Kidney glomerular epithelial cell (primary cell): ENCODE measurements around the gene LAIR1.
"Not testable (repeated sequence)": the region's sequence is repeated elsewhere in the genome, so short reads cannot be mapped to it uniquely, and the experiment has no call there.

Source experiments
- DNase-seq: peaks from one replicate; lab custom pipeline; 2025; lab: John Stamatoyannopoulos, UW

LAIR1 gene, protein sequence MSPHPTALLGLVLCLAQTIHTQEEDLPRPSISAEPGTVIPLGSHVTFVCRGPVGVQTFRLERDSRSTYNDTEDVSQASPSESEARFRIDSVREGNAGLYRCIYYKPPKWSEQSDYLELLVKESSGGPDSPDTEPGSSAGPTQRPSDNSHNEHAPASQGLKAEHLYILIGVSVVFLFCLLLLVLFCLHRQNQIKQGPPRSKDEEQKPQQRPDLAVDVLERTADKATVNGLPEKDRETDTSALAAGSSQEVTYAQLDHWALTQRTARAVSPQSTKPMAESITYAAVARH

DNA sequence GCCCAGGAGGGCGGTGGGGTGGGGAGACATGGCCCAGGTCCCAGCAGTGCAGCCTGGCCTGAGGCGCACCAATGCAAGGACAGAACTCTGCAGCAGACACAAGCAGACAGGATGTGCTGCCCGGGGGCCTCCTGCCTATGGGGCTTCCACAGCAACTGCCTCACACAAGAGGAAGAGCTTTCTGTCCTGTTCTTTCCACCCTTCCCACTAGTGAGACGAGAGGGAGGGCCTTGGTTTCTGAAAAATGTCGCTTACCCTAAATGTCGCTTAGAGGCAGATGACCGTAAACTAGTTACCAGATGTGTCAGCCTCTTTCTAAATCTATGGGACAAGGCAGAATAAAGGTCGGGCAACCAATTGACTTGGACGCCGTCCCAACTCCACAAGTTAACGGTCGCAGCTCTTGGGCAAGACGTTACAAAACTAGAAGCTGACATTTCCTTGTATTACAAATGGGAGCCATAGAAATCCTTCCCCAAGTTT, at the start of gene LAIR1:
TSS of gene LAIR1 (minus strand) at position 157 of the 483 bp plus-strand sequence. CDS start at position 30, 127 bp downstream.
- no peak for DNase-seq

DNA sequence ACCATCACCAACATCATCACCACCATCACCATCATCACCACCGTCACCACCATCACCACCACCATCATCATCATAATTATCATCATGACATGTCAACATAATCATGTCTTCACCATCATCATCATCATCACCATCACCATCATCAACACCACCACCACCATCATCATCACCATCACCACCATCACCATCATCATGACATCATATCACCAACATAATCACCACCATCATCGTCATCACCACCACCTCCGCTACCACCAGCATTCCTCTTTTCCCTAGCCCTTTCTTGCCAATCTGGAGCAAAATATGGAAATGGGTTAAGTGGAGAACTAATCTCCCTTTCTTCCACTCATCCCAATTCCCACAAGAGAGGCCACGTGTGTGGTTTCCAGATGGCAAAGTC, 49.4 kb upstream of the LAIR1 start:
- no peak for DNase-seq

DNA sequence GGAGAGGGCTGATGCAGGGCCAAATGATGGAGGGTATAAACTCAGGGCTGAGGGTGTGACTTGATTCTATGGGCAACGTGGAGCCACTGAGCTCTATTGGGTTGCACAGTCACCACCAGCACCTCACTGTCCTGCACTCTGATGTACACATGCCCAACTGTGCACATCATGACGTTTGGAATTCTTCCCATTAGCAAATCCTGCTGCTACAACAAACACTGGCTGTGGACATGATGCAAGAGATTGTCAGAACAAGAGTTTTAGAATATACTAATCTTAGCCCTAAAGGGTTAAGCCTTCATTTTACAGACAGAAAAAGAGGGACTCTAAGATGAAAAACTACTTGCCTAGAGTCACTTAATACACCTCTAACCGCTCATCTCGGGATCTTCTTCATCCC, 48.1 kb upstream of the LAIR1 start:
- no peak for DNase-seq

DNA sequence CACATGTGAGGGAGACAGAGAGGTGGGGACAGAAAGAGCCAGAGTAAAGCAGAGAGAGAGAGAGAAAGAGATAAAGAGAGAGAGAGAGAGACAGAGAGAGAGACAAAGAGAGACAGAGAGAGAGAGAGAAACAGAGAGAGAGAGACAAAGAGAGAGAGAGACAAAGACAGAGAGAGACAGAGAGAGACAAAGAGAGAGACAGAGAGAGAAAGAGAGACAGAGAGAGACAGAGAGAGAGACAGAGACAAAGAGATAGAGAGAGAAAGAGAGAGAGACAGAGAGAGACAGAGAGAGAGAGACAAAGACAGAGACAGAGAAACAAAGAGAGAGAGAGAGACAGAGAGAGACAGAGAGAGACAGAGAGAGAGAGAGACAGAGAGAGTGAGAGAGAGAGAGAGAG, 46.3 kb upstream of the LAIR1 start:
- DNase-seq = no peak

DNA sequence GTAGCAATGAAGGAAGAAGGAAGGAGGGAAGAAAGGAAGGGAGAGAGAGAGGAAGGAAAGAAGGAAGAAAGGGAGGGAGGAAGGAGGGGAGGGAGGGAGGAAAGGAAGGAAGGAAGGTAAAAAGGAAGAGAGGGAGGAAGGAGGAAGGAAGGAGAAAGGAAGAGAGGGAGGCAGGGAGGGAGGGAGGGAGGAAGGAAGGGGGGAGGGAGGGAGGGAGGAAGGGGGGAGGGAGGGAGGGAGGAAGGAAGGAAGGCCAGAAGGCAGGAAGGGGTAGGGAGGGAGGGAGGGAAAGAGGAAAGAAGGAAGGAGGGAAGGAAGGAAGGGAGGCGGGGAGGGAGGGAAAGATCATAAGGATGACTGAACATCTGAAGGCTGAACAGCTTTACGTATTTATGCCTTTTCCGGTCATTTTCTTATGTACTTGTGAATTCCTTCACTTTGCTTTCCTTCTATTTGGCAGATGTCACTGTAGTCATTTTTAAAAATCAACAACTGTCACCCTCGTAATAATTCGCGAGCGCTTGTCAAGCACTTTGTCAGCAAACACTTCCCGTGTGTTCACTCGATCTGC, 43.8 kb upstream of the LAIR1 start:
- no peak for DNase-seq

DNA sequence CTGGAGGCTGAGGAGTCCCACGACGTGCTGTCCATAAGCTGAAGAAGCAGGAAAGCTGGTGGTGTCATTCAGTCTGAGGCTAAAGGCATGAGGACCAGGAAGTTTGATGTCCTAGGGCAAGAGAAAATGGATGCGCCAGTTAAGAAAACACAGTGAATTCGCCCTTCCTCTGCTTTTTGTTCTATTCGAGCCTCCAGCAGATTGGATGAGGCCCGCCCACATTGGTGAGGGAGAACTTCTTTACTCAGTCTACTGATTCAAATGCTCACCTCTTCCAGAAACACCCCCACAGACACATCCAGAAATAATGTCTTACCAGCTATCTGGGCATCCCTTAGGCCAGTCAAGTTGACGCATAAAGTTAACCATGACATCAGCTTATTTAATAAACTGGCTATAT, 43.0 kb upstream of the LAIR1 start:
- no peak for DNase-seq

DNA sequence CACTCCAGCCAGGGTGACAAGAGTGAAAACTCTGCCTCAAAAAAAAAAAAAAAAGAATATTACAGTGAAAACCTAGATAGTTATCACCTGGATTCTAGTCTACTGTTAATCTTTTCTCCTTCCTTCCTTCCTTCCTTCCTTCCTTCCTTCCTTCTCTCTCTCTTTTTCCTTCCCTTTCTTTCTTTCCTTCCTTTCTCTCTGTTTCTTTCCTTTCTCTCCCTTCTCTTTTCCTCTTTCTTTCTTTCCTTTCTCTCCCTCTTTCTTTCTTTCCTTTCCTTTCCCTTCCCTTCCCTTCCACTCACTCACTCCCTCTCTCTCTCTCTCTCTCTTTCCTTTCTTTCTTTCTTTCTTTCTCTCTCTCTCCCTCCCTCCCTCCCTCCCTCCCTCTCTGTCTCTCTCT, 40.9 kb upstream of the LAIR1 start:
- no peak for DNase-seq

DNA sequence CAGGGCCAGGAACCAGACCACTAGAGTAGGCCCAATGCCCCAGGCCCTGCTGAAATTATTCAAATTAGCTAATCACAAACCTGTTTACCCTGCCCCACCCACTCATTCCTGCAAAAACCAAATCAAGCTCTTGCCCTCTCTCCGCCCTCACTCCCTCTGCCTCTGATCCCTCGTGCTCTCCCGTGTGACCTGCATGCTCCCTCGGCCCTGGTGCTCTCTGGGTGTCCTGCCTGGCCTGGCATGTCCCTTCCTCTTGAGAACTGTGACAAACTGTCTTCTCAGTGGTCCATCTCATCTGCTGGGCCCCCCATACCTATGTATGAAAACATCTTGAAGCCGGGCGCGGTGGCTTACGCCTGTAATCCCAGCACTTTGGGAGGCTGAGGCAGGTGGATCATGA, 38.3 kb upstream of the LAIR1 start:
- no peak for DNase-seq

DNA sequence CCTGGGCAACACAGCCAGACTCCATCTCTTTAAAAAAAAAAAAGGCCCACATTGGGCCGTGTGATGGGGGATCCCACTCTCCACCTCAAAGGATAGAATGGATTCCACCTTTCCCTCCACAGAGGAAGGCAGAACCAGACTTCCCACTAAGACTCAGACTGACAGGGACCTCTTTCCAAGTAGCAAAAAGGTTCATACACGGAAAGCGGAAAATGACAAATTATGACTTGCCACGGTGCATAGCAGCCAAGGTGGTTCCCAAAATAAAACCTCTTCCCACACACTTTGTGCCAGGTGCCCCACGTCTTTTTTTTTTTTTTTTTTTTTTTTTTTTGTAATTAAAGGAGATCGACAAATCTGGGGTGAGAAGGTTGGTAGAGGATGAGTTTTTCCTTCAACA, 36.2 kb upstream of the LAIR1 start:
- no peak for DNase-seq

DNA sequence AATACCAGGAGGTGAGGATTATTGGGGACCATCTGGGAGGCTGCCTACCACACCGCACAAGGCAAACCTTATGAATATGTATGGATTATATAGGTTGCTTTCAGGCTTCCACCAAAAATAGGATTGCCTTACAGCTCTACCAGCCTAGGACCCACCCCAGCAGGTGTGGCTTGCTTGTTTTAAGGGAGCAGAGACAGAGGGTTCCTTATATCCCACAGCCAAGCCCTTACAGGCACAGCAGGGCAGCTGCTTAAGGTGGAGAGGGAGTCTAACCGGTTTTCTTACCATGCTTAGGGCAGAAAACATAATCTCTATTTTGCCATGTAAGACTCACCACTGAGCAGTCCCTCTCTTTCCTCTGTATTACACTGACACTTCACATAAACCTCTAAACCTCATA, 34.5 kb upstream of the LAIR1 start:
- no peak for DNase-seq

DNA sequence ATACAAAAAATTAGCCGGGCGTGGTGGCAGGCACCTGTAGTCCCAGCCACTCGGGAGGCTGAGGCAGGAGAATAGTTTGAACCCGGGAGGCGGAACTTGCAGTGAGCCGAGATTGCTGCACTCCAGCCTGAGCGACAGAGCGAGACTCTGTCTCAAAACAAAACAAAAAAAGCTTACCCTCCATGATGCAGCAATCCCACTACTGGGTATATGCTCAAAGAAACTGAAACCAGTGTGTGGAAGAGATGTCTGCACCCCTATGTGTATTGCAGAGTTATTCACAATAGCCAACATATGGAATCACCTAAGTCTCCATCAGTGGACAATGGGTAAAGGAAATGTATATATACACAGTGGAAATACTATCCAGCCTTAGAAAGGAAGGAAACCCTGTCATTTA, 31.0 kb upstream of the LAIR1 start:
- no peak for DNase-seq

DNA sequence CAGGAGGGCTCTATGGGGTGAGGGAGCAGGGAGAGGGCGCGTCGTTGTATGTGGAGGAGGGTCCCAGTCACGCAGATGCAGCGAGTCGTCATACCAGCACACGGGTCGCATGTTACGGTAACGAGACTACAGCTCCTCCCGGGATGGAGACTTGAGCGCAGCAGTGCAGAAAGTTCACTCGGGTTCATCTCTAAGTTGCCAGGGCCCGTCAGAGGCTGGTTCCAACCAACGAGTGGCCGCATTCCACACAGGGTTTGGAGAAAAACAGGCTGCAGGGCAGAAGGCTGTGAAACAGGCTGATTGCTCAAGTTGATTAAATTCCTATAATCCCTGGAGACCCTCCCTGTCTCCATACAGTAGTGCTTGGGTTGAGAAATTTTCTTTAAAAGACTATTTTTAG, 28.6 kb upstream of the LAIR1 start:
- no peak for DNase-seq

DNA sequence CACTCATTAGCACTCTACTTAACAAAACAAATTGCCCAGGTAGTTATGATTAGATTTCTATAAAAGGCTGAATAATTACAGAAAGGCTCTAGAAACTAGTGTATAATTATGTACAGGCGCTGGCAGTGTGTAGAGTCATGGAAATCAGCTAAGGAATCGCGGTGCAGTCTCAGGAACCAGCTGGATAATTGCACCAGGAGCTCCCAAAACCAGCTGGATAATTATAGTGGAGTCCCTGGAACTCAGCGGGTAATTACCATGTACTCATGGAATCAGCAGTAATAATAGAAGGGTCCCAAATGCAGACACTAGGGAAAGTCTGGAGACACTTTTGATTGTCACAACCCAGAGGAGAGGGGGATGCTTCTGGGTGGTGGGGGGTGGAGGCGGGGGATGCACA, 27.4 kb upstream of the LAIR1 start:
- DNase-seq = no peak

DNA sequence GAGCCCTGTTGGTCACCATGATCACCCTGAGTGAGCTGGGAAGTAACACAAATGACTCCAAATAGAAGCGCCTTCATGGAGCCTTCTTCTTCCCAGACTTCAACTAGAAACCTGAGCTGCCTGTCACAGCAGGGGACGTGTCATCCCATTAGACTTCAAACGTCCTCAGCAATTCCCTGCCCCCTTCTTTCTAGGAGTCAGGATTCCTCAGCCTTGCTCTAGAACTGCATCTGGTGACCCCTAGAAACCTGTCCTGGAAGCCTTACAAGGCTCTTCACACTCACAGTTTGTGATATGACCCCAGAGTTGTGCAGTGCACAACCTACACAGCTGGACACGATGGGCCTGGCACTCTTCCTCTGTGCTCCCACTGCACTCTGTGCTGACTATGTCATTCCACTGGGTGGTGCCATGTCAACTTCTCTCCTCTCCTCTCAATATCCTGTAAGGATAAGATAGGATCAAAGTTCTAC, 26.9 kb upstream of the LAIR1 start:
- no peak for DNase-seq

DNA sequence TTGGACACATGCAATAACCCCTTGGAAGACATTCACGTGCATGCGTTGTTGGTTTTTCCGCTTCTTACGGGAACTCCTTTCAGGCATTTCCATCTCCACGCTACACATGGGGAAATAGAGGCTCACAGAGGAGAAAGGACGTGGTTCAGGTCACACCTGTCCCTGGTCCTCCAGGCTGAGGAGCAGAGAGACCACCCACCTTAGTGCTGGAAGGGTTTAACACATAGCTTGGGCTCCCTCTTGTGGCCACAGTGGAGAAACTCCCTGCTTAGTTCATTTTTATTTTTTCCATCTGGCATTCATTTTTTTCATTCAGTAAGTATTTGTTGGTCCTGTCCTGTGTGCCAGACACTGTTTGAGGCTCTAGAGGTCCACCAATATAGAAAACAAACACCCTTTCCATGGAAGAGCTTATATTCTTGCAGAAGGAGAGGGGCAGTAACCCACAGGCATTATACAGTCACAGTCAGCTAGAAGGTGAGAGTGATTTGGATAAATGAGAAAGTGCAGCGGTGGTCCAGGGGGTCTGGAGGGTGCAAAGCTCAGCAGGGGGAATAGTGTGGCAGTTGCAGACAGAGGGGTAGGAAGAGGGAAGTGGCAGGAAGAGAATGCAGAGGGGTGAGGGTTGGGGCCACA, 26.3 kb upstream of the LAIR1 start:
- DNase-seq = peak; percentile 1

DNA sequence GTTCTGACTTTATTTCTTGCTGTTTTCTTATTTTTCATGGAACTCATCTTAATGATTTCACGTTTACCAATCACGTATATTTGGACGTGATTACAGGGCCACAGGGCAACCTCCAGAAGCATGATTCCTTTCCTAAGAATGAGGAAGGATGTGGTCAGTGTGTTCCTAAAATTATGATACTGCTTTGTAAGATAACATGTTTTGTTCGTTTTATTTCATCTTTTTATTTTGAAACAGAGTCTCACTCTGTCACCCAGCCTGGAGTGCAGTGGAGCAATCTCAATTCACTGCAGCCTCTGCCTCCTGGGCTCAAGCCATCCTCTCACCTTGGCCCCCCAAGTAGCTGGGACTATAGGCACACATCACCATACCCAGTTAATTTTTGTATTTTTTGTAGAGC, 24.8 kb upstream of the LAIR1 start:
- DNase-seq = no peak

DNA sequence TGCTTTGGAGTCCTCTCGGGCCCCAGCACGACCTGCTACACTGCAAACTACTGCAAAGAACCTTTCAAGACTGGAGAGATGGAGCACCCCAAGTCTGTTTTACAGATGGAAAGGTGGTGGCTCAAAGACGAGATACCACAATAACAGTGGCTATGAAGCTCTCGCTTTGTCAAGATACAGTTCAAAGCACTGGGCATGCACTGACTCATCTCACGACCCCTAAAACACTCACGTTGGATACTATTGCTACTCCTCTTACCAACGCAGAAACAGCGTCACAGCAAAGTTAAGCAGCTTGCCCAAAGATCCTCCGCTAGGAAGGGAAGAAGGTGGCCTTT, 24.0 kb upstream of the LAIR1 start:
- no peak for DNase-seq

DNA sequence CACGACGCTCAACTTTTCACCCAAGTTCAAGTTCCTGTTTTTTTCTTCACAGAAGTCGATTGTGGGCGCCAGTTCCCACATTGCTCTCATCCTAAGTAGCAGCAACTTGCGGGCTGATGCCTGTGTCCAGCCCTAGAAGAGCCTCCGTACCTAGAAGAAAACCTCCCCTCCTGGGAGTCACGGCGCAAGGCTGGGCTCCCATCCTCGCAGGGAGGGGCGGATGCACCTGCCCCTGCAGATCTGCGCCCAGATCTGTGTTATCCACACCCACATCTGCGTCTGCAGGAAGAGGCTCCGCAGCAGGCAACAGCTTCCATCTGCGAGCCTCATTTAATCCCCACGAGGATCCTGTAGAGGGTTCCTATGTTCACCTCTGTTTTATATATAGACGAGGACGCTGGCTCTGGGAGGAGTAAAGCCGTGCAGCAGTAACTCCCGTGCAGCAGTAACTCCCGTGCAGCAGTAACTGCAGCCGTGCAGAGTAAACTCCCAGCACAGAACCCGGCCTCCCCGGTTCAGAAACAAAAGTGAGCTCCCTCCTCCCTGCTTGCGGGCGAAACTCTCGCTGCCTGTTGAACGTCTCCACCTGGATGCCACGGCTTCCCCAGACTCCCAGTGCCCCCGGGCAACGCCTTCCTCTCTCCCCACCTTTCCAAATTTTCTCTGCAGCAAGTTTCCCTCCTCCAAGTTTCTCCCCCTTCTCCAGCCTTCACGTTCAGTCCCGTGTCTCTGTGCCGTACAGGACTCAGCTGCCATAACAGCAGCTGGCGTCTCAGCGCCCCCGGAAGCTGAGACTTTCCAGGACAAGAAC, 23.5 kb upstream of the LAIR1 start:
- no peak for DNase-seq

DNA sequence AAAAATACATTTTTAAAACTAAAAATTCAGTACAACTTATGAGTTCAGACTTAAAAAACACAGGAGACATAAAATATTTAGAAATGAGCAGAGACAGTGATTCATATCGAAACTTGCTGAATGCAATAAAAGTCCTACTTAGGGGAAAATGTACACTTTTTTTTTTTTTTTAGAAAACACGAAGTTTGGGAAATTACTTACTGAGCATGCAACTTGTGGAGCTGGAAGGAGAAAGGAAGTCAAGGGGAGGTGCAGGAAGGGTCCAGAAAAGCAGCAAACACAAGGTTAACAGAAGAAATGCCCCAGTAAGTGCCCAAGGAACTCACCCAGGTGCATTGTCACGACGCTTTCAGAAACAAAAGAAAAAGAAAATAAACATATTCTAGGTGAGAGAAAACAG, 18.6 kb upstream of the LAIR1 start:
- DNase-seq = no peak

DNA sequence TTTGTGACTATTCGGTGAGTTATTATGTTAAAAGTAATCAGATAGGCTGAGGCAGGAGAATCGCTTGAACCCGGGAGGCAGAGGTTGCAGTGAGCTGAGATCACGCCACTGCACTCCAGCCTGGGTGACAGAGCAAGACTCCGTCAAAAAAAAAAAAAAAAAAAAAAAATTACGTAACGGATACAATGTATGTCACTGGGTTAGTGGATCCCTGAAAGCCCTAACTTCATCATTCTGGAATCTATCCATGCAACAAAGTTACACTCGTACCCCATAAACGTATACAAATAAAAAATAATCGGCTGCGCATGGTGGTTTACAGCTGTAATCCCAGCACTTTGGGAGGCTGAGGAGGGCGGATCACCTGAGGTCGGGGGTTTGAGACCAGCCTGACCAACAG, 17.3 kb upstream of the LAIR1 start:
- not testable (repeated sequence) for DNase-seq

DNA sequence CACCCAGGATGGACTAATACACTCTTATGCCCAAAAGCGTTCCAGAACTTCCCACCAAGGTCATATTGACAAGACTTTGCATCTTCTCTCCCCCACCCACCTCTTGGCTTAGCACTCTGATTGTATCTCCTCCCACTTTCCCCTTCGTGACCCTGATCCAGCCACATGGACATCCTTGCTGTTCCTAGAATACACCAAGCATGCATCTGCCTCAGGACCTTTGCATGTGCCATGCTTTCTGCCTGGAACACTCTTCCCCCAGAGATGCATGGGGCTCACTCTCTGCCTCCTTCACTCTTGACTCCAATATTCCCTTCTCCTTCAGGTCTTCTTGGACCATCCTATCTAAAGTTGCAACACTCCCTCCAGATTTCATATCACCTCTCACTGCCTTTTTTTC, 16.2 kb upstream of the LAIR1 start:
- DNase-seq = no peak

DNA sequence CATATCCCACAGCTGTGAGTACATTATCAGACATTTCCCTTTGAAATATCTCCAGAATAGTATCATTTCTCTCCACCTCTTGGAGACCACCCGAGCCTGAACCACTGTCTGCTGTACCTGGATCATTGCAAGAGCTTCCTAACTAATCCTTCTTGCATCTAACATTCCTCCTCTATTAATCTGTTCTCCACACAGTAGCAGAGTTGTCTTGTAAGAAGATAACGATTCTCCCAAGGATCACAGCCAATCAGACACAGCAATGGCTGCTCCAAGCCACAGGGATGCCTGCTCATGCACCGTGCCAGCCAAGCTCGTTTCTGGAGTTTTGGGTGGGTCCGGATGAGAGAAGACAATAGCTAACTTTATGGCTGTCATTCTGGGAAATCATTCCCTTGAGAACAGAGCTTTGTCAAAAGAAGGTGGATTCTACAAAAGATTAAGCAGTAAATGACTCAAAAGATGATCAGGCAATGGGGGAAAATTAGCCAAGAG, 14.5 kb upstream of the LAIR1 start:
- DNase-seq = no peak
